GM04504 (cell line): ENCODE measurements around the gene CDH5.

Experiments used
- DNase-seq: peaks from one replicate; pipeline ENCODE4 v3.0.0-alpha.2; 2012; ENCODE audit warnings: low read depth

The CDH5 gene

DNA sequence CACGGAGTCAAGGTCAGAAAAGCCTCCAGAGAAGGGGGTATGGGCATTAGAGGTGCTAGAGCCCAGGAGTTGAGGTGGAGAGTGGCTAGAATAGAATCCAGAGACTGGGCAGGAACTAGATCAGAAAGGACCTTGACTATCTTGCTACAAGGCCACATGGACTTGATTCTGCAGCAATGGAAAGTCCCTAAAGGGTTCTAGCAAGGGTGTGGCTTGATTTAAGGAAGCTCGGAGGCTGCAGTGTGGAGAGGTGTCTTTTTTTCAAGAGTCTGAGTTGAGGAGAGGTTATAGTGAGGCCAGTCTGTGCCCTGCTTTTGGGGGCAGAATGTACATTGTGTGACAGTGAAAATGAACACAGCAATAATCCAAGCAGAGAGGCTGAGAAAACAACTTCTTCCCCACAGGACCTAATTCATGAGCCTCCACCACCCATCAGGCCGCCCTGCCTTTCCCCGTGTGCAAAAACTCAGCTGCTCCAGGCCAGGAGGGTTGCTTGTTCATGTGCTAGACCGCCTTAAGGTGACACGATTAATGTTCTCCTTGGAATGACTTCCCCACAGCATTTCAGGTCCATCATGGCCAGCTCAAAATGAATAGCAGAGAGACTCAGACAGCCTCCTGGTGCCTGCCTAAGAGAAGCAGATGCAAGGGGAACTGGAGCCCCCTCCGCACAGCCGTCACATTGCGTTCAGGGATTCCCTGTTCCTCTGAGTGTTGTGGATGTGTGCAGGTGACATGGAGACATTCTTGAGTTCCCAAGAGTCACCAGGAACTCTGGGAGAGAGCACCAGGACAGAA, 51.9 kb downstream of the CDH5 start:
- no peak for DNase-seq

- DNase-seq, result no peak
These were observed 53.0 kb downstream of the CDH5 start for GRCh38 chr16:66419527-66419926.

DNA sequence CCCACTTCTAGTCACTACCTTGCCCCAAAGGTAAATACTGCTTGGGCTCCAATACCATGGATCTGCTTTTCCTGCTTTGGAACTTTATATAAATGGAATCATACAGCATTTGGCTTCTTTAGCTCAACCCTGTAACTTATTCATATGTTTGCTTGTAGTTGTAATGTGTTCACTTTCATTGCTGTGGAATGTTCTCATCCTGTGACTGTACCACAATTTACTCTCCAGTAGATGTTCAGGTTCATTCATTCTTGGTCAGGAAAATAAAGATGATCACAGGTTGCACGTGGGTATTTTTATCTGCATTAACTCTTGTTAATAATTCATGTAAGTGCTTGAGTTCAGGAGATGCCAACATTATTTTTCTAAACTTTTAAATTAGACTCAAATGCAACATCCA, 53.9 kb downstream of the CDH5 start:
- DNase-seq, result no peak

- no peak for DNase-seq
These were observed 55.4 kb downstream of the CDH5 start for GRCh38 chr16:66421891-66422290.

DNA sequence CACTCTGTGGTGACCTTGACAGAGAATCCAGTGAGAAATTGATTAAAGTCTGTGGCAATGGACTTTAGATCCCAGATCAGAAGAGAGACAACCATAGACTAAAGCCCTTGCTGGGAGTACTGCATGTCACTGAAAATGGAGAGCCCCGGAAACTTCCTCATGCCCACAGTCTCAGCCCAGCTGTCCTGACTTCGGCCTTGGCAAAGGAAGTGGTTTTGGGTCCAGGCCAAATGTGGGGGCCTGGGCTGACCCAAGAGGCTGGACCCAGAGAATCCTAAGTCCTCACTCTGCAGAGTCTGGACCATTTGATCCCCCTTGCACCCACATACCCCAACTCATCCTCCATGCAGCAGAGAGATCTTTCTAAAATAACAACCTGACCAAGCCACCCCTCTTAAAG, 55.9 kb downstream of the CDH5 start:
- DNase-seq, result no peak

DNA sequence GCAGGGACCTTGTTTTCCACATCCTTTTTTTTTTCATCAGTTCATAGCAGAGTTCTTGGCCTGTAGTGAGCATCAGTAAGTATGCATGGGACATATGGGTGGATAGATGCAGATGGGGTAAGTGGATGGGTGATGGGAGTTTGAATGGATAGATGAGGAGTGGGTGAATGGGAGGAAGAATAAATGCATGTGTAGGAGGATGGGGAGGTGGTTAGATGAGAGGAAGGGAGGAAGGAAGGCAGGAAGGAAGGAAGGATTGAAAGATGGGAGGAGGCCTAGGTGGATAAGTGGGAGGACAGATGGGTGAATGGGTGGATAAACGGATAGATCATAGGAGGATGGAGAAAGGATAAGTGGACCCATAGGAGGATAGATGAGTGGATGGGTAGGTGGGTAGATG, 56.7 kb downstream of the CDH5 start:
- no peak for DNase-seq

DNA sequence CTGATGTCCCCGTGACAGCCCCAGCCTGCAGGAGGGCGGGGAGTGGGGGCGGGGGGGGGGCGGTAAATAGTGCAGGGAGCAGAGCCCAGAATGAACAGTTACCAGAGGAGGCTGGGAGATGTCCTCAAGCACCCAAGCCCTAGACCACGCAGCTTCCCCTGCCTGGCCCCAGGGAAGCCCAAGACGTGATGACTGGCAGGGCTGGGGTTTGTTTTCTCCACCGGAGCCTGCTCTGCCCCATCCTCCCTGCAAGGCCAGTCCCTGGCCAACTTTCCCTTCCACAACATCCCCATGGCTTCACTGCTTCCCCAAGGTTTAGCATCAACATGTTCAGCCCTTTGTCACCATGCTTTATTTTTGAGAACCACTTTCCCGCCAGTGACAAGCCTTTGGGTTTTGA, 59.2 kb downstream of the CDH5 start:
- DNase-seq, result no peak

DNA sequence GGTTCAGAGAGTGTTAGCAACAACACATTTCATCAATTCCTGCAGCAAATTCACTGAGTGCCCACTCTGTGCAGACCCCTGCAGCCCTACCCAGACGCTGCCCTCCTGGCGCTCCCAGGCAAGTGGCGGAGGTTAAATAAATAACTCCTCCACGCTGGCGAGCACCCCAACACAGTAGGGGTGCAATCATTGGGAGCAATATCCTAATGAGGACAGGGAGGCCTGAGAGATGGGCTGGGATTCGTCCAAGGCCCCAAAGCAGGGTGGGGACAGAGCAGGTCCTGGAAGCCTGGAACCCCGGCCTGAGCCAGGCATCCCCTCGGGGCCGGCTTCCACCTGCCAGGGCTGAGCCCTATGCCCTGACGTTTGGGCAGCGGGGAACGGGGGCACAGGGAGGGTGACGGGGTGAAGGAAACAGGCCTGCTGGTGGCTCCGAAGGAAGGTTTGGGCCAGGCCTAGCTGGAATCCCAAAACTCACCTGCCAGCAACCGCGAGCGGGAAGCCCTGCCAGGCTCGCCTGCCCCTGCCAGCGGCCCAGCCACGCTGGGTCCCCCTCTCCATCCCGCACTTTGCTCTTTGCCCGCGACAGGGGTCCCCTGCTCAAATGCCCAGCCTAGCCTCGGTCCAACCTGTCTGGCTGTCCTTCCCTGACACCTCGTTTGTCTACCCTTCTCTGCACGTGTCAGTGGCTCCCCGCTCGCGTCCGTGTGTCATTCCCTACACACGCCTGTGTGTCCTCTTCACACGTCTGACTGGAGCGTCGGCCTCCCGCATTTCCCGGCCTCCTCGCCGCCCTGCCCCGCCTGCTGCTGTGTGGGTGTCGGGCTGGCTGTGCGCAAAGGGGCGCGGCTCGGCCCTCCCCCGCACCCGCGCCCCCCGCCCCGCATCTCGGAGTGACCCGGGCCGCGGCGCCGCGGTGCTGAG, 59.9 kb downstream of the CDH5 start:
- DNase-seq, result no peak

GRCh38 chr16:66427036-66427860, 60.8 kb downstream of the CDH5 start, which contains the start of gene BEAN1:
Gene BEAN1 (plus strand): TSS chr16:66427295. CDS start chr16:66437677, 10,382 bp downstream.
- DNase-seq, result no peak

GRCh38 chr16:66427871-66428681, 61.6 kb downstream of the CDH5 start:
- DNase-seq, result no peak

DNA sequence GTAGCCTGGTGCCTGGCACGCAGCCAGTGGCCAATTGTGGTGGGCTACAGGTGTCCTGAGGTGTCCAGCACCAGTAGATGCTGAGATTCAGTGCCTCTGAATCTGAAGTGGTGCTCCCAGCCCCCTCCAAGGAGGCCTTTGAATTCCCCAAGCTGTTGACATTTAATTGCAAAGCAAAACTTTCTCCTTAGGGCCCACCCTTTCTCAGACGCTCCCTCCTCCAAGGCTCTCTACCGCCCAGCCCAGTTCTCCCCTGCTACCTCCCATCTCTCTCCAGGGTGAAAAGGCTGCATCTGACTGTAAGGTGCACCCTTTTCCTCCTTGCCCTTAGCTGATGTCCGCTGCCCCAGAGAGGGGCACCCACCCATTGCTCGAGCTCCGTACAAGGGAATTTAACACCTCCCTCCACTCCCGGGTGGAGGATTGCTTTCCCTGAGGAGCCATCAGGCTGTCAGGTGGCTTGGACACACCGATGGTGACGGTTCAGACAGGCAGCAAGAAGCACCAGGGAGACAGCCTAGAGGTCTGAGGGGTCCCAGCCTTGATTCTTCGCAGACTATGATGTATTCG, 62.3 kb downstream of the CDH5 start:
- DNase-seq, result no peak

- DNase-seq, result no peak
These were observed 62.9 kb downstream of the CDH5 start for GRCh38 chr16:66429290-66429962.

GRCh38 chr16:66430214-66430613, 63.7 kb downstream of the CDH5 start:
- no peak for DNase-seq

DNA sequence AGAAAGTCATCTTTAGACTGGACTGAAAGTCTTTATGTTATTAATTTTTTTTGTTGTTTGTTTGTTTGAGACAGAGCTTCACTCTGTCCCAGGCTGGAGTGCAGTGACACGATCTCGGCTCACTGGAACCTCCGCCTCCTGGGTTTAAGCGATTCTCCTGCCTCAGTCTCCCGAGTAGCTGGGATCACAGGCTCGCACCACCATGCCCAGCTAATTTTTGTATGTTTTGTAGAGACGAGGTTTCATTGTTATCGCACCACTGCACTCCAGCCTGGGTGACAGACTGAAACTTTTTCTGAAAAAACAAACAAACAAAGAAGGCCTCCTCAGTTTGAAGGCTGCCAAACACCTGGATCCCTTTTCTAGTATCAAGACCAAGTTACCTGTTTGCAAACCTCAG, 65.3 kb downstream of the CDH5 start:
- no peak for DNase-seq

- no peak for DNase-seq
These were observed 65.9 kb downstream of the CDH5 start for GRCh38 chr16:66432429-66432828.

DNA sequence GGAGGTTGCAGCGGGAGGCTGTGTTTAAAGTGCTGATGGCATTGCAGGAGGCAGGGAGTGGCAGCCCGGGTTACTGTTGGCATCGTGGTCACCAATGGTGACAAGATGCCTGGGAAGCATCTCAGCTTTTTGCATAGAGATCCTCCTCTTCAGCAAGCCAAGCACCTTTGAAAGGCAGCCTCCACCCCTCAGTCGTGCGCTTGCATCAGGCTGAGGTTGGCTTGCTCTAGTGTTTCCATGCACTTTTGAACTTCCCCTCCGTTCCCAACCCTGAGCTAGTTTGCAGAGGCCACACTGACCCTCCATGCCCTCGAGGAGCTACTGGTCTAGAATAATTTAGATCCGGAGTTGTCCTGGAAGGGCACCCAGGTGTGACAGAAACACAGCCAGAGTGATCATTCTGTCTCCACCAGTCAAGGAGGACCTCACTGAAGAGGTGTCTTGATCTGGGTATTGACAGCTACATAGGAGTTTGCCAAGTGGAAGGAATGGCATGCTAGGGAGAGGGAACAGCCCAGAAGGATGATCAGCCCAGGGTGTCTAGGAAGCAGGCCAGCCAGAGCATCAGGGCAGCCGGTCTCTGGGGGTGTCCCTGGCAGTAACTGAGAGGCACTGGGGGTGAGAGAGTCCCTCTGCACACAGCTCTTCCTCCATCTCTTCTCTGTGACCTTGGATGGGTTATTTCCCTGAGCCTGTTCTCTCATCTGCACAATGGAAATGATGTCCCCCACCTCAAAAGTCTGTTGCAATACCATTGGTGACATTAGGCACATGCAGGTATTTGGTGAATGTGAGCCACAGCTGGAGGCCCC, 68.3 kb downstream of the CDH5 start:
- no peak for DNase-seq

GRCh38 chr16:66435896-66436295, 69.4 kb downstream of the CDH5 start:
- no peak for DNase-seq

DNA sequence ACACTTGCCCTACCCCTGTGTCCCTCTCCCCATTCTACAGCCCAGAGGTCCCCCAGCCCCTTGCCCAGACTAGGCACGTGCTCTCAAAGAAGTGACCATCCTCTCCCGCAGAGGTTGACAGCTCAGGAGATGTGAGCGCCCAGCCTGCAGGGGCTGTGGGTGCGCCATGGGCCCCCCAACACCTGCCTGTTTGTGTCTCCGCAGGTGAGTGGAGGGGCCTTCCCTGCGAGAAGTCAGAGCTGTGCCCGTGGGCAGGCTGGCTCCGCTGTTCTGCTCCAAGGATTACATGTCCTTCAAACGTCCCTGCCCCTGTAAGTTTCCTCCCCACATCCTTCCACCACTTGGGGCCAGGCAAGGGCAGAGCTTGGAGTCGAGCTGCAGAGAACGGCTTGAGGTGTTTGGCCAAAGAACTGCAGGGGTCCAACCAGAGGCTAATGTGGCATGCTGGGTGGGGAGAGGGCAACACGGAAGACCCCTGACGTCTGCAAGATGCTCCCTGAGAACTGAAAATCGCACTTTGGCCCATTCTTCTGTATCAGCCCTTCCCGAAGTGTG, 71.0 kb downstream of the CDH5 start:
- no peak for DNase-seq

DNA sequence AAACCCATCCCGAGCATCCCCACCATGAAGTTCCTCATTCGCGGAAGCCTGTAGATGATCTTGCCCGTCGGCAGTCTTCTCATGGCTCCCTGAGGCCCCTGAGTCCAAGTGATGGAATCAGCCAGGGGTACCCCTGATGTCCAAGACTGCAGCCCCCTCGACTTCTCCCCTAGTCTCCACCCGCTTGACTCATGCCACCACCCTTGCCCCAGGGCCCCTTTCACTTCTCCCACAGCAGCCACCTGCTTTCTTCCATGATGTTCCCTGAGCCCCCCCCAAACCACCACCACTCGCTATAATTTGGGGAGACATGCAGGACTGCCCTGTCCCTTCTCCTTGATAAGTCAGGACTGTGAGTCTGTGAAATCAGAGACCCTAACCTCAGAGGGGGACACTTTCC, 72.0 kb downstream of the CDH5 start:
- DNase-seq, result no peak
